ENCODE results near the gene LRP1B. TPM values are rescaled to one million over a fixed set of nuclear protein-coding genes. Genes with fewer than 3 reads are reported as not detected.
"Not testable (repeated sequence)": the region's sequence is repeated elsewhere in the genome, so short reads cannot be mapped to it uniquely, and the experiment has no call there.

The LRP1B gene
- total RNA-seq, 1 experiment from 2014 or later: 0.03 TPM

DNA sequence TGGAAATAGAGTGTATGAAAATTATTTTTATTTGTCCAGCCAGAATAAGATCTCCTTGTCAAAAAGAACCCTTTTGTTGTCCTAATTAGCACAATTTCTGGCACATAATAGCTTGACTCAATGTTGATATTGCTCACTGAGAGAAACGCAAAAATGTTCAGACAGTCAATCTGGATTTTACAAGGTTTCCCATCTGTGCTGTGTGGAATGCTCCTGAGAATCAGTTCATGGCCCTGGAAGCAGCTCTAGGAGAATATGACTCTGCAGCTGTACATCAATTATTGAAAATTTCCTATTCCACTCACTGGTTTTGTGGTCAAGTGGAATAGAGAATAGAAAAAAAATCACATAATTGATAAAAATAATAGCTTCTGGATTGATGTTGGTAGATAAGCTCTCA, 1767.7 kb downstream of the LRP1B start:
- in situ Hi-C loops (cut with HindIII; ENCODE audit: low pct_unique_long_range_greater_than_20kb, low sequenced_read_pairs): no loop called here
- DNase-seq (ENCODE audit: low read depth, low spot score): no peak

DNA sequence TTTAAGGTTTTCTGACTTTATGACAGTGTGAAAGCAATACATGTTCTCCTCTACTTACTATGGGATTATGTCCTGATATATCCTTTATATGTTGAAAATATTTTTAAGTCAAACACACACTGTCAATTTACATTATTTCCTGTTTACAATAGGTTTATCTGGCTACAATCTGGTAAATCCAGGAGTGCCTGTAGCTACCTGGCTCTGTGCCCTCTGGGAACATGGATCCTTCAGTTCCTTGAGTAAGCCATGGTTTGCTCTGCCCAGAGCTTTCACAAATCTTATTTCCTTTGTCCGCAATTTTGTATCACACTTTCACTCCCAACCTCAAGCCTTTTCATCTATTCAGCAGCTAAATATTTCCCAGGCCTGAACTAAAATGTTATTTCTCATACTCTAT, 1768.5 kb downstream of the LRP1B start:
- no peak for DNase-seq (ENCODE audit: low read depth, low spot score)
- in situ Hi-C loops (cut with HindIII; ENCODE audit: low pct_unique_long_range_greater_than_20kb, low sequenced_read_pairs): no loop called here

DNA sequence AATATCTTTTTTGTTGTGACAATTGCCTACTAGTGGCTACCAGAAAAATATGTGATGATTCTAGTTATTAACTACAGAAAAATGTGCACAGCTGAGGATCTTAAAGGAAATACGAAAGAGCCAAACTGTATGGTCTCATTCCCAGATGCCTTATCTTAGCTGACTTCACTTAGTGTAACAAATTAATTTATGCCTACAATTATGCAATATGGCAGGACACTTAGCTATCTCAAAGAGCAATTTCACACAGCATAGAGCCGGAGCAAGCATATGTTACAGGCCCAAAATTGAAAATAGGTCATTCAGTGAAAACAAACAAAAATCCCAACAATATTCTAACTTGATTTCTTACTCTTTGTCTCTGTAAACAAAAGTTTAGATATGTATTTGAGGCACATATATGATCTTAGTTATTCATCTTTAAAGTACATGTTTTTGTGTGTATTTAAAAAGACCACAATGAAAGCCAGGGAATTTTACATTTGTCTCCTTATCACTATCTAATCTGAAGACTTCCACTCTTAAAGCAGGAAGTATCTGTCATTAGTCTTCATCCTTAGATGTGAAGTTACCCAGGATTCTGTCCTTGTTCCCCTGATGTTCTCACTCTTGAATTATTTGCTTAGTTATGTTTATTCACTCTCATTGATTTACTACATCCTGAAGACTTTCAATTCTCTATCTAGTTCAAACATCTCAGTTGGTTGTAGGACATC, 1771.6 kb downstream of the LRP1B start:
- DNase-seq (ENCODE audit: low read depth, low spot score): no peak
- in situ Hi-C loops (cut with HindIII; ENCODE audit: low pct_unique_long_range_greater_than_20kb, low sequenced_read_pairs): no loop called here

DNA sequence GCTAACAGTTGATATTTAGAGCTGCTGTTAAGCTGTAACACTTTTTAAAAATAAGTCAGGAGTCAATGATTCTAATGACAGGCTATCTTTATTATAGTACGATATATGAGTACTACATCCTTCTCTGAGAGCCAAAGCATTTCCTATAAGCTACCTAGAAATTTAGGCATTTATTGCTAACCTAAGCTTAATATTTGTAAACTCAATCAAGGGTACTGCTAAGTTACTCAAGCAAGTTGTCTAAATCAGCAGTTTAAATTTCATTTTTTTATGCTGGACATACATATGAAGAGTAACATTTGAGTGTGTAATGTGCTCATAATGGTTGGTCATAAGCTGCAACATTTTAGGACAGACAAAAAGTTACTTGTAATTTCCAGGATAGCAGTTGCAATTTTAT, 1774.1 kb downstream of the LRP1B start:
- in situ Hi-C loops (cut with HindIII; ENCODE audit: low pct_unique_long_range_greater_than_20kb, low sequenced_read_pairs): no loop called here
- DNase-seq (ENCODE audit: low read depth, low spot score): no peak

DNA sequence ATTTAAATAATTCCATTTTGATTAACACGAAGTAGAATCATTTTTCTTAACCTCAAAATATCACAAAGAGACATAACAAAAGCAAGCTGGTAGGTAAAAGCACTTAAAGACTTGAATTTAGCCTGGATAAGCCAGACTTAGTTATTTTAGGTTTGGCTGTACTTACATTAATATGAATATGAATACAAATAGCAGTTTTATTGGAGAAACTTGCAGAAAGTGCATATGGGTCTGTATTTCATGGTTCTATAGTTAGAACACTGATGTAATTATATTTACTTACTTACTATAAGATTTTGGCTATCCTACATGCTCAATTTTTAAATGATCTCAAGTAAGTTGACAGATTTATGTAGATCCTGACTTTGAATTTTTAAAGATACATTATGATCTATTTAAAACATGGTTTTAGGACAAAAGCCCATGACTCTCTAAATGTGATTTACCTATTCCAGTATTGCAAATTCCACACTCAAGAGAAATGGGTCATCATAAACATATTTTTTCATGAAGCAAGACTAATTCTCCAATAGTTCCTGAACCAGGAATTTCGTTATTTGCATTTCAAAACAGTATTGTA, 1775.2 kb downstream of the LRP1B start:
- DNase-seq (ENCODE audit: low read depth, low spot score): no peak
- in situ Hi-C loops (cut with HindIII; ENCODE audit: low pct_unique_long_range_greater_than_20kb, low sequenced_read_pairs): no loop called here

DNA sequence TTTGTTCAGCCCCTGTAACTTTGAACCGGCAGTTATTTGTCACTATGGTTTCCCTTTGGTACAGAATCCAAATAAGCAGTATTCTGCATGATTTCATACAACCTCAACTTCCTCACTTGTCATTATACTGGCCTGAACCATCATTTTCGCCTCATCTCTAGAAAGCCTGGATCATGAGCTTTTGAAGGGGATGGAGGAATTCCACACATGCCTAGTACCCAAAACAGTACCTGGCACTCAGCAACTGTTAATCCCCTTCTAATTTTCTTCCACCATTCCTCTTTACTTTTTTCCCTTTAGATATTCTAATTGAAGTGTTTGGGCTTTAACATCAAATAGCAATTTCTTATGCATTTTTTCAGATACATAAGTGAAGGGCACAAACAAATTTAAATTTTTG, 1776.3 kb downstream of the LRP1B start:
- in situ Hi-C loops (cut with HindIII; ENCODE audit: low pct_unique_long_range_greater_than_20kb, low sequenced_read_pairs): no loop called here
- no peak for DNase-seq (ENCODE audit: low read depth, low spot score)

DNA sequence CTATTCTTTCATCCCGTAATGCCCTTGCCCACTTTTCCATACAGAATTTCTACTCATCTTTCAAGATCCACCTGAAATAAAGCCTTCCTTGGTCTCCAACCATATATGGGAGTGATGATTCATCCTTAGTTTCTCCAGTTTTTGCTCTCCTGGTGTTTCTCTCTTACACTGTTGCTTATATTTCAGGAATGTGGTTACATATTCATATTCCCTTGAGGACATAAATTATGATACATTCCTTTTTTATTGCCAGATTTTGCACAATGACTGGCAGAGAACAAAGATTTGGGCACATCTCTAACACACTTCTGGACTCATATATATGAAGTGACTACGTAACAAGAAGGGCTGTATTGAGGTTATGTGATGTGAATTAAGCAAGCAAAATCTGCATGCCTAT, 1777.3 kb downstream of the LRP1B start:
- in situ Hi-C loops (cut with HindIII; ENCODE audit: low pct_unique_long_range_greater_than_20kb, low sequenced_read_pairs): no loop called here

DNA sequence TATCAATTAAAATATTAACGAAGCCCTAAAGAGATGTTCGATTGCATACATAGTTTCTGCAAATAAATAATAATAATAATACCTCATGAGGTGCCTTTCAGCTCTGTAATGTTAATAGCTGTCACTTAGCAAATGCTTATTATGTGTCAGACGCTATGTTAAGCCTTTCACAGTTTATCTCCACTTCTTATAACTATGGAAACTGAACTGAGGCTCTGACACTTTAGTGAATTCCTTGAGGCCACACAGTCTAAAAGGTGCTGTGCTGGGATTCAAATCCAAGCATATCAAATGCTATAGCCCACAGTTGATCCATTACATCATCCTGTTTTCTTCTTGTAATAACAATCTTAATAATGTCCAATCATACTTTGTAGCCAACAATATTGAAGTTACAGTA, 1779.1 kb downstream of the LRP1B start:
- in situ Hi-C loops (cut with HindIII; ENCODE audit: low pct_unique_long_range_greater_than_20kb, low sequenced_read_pairs): no loop called here
- no peak for DNase-seq (ENCODE audit: low read depth, low spot score)

More for the DNA sequence above, 1777.3 kb downstream of the LRP1B start:
- no peak for DNase-seq (ENCODE audit: low read depth, low spot score)

DNA sequence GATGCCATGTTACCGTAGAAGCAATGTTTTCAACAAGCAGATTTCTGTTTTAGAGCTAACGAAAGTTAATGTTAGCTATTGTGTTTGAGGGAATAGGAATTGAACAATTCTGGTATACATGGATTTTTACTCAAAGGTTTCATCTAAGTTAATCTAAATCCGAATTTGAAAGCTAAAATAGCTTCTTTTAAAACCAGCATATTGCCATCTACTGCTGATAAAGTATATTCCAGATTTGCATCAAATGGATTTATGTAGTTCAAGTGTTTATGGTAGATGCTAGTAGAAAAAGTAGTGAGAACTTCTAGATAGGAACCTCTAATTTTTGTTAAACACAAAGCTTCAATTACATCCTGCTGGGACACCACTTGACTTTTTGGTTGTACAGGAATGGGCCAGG, 1781.1 kb downstream of the LRP1B start:
- in situ Hi-C loops (cut with HindIII; ENCODE audit: low pct_unique_long_range_greater_than_20kb, low sequenced_read_pairs): no loop called here
- no peak for DNase-seq (ENCODE audit: low read depth, low spot score)

DNA sequence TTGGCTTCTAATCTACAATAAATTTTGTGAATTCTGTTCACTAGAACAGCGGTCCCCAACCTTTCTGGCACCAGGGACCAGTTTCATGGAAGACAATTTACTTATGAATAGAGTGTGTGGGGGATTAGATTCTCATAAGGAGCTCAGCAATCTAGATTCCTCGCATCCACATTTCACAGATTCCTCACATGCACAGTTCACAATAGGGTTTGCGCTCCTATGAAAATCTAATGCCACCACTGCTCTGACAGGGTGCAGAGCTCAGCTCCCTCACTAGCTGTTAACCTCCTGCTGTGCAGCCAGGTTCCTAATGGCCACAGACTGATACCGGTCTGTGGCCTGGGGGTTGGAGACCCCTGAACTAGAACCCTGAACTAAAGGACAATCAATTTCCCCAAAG, 1782.0 kb downstream of the LRP1B start:
- in situ Hi-C loops (cut with HindIII; ENCODE audit: low pct_unique_long_range_greater_than_20kb, low sequenced_read_pairs): no loop called here
- DNase-seq (ENCODE audit: low read depth, low spot score): no peak

DNA sequence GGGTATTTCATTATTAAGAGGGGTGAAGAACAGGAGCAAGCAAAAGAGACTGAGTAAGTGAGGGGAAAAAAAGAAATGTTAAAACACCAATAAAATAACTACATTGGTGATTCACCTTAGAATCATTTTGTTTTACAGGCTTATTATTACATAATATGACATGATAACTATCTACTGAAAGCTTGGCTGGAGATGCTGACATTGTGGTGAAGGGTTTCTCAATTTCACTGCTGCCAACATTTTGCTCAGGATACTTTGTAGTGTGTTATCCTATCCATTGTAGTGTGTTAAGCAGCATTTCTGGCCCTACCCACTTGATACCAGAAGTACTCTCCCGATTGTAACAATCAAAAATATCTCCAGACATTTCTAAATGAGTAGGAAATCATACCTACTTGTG, 1786.0 kb downstream of the LRP1B start:
- in situ Hi-C loops (cut with HindIII; ENCODE audit: low pct_unique_long_range_greater_than_20kb, low sequenced_read_pairs): no loop called here
- no peak for DNase-seq (ENCODE audit: low read depth, low spot score)

DNA sequence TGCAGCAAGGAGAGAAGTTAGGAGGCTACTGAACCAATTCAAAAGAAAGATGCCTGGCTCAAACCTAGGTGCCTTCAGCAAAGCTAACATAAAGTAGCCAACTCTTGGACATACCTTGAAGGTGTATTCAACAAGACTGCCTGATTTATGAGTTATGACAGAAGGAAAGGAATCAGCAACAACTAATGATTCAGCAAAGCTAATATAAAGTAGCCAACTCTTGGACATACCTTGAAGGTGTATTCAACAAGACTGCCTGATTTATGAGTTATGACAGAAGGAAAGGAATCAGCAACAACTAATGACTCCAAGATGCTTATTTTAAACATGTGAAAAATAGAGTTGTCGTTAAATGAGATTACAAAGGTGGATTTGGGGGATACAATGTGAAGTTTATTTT, 1786.5 kb downstream of the LRP1B start:
- in situ Hi-C loops (cut with HindIII; ENCODE audit: low pct_unique_long_range_greater_than_20kb, low sequenced_read_pairs); DNase-seq (ENCODE audit: low read depth, low spot score): not testable (repeated sequence)

DNA sequence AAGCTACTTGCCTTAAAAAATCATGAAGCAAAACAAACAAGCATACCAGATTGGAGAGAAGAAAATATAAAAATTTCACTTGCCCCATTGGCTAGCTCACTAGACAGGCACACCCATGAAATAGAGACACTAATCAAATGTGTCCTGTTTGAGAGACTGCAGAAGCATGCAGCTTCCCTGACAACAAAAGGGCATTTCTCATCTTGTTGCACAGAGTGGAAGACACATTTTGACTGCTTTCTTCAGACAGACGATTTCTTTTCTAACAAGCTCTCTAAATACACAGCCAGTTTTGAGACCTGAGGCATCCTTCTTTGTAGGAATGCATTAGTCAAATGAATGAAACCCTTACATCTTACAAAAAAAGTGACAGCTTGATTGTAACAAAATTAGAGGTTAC, 1792.0 kb downstream of the LRP1B start:
- DNase-seq (ENCODE audit: low read depth, low spot score): no peak
- in situ Hi-C loops (cut with HindIII; ENCODE audit: low pct_unique_long_range_greater_than_20kb, low sequenced_read_pairs): no loop called here

DNA sequence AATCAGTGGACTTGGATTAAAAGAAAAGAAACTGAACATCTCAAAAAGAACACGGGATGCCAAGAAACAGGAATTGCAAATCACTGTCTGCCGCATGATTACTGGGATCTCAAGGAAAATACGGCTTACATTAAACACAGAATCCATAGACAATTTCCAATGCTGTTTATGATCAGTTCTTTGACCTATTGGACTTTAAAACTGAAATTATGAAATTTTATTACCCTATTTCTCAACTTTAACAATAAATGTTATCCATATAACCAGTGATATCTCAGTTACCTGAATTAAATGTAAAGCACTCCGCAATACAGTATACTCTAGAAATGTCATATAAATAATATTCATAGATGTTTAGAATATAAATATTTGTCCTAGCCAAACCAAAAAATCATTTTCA, 1793.8 kb downstream of the LRP1B start:
- in situ Hi-C loops (cut with HindIII; ENCODE audit: low pct_unique_long_range_greater_than_20kb, low sequenced_read_pairs): no loop called here
- no peak for DNase-seq (ENCODE audit: low read depth, low spot score)

DNA sequence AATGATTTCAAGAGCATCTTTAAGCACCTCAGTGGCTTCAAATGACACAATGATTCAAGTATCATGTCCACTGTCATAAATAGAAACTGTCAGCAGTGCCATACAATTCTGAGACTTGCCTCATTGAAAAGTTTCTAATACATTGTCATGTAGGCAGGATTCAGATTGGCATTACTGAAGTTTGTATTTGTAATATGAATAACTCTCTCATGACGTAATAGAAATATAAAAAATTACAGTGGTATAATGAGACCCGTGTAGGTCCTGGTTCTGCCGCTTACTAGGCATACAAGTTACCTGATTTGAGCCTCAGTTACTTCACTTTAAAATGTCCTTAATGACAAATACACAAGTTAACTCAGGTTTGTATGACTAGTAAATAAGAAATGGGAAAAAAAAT, 1814.5 kb downstream of the LRP1B start:
- in situ Hi-C loops (cut with HindIII; ENCODE audit: low pct_unique_long_range_greater_than_20kb, low sequenced_read_pairs): no loop called here
- no peak for DNase-seq (ENCODE audit: low read depth, low spot score)

DNA sequence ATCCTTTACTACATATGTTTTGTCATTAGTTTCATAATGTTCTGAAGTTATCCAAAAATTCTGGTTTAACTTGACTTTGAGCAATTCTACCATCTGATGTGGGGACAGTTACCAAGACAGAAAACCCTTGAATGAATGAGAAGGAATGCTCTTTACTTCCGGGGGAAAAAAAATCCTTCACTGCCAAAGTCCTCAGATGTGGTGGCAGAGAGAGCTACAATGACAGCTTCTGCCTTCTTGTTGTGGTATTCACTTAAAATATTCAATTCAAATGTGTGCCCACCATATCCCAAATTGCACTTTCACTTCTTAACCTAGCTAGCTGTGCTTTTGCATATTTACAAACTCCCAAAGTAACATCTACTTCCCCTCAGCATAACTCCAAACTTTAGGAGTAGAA, 1818.9 kb downstream of the LRP1B start:
- in situ Hi-C loops (cut with HindIII; ENCODE audit: low pct_unique_long_range_greater_than_20kb, low sequenced_read_pairs): no loop called here
- DNase-seq (ENCODE audit: low read depth, low spot score): no peak

DNA sequence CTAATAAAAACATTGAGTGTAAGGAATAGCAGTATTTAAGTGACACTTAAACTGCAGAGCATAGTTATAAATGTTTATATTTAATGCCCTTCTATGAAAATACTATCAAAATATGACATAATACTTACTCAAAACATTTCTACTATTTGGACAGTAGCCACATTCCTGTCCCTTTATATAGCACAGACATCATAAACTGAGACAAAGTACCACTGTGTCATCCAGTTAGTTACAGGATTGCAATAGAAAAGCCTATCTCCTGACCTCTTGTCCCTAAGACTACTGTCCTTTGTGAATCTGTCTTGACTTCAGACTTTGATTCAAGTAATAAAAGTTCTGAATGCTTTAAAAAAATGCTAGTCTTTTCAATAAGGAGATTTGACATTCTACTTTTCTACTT, 1822.1 kb downstream of the LRP1B start:
- in situ Hi-C loops (cut with HindIII; ENCODE audit: low pct_unique_long_range_greater_than_20kb, low sequenced_read_pairs): no loop called here
- DNase-seq (ENCODE audit: low read depth, low spot score): no peak

DNA sequence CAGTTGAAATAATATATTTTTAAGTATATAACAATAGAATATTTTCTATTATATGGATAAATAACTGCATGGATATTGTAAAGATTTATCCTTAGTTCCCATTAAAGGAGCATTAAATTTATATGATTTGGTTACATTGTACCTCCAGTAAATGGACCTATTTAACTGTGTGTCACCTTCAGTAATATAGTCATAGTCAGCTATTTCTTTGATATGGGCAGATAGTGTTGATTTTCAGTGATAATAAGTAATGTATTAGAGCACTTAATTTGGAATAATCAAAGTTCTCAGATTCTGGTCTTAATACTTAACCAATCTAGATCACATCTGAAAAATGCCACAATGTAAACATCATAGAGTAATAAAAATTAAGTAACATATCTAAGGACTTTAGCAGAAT, 1823.3 kb downstream of the LRP1B start:
- DNase-seq (ENCODE audit: low read depth, low spot score): no peak
- in situ Hi-C loops (cut with HindIII; ENCODE audit: low pct_unique_long_range_greater_than_20kb, low sequenced_read_pairs): no loop called here

DNA sequence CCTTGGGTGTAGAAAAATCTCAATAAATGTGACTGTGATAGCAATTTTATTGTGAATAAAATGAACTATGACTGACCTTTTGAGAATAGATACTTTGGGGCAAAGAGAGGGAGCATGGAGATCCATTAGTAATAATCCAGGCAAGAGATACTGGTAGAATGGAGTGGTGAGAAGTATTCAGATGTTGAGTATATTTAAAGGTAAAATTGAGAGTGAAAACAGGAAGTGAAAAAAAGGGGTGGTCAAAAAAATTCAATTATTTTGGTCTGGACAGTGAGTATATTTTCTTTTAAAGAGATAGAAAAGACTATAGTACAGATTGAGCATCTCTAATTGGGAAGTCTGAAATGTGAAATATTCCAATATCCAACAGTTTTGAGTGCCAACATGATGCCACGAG, 1835.0 kb downstream of the LRP1B start:
- no peak for DNase-seq (ENCODE audit: low read depth, low spot score)
- in situ Hi-C loops (cut with HindIII; ENCODE audit: low pct_unique_long_range_greater_than_20kb, low sequenced_read_pairs): no loop called here

DNA sequence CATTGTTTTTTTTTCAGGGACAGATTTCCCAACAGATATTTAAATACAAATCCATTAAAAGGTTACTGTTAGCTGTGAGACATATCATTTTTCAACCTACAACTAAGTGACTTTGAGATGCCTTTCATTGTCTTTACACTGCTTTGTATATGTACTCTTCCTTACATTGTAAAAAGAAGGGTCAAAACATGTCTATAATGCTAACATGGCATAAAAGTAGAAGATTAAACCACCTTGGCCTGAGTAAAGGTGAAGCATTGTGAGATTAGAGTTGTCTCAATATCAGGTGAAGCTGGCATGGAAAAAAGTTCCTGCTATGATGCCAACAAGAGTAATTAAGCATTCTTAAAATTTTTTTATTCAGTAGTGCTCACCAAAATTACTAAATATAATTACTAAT, 1842.1 kb downstream of the LRP1B start:
- DNase-seq (ENCODE audit: low read depth, low spot score): no peak
- in situ Hi-C loops (cut with HindIII; ENCODE audit: low pct_unique_long_range_greater_than_20kb, low sequenced_read_pairs): no loop called here

Measured in SK-MEL-5 (cell line).